Ishikawa (cell line): ENCODE results near the gene LIMCH1.

Experiments
- CEBPB ChIP-seq: IDR thresholded peaks from 2 replicates; pipeline ENCODE4 v1.6.1; 2012
- CREB1 ChIP-seq: IDR thresholded peaks from 2 replicates; pipeline ENCODE4 v1.6.1; 2012; ENCODE audit warnings: low read depth
- EGR1 ChIP-seq: IDR thresholded peaks from 2 replicates; pipeline ENCODE4 v1.6.1; 2012
- EP300 ChIP-seq: IDR thresholded peaks from 2 replicates; pipeline ENCODE4 v1.6.1; 2012; ENCODE audit warnings: borderline replicate concordance
- RAD21 ChIP-seq: IDR thresholded peaks from 2 replicates; pipeline ENCODE4 v1.6.1; 2012; ENCODE audit warnings: low read depth
- REST ChIP-seq: IDR thresholded peaks from 2 replicates; pipeline ENCODE4 v1.6.1; 2012; ENCODE audit warnings: low read depth, mild to moderate bottlenecking
- TCF12 ChIP-seq: IDR thresholded peaks from 2 replicates; pipeline ENCODE4 v1.6.1; 2012; ENCODE audit warnings: low read depth
- TEAD4 ChIP-seq: IDR thresholded peaks from 2 replicates; pipeline ENCODE4 v1.6.1; 2012
- YY1 ChIP-seq: IDR thresholded peaks from 2 replicates; pipeline ENCODE4 v1.6.1; 2012; ENCODE audit warnings: low read depth
- ZBTB7A ChIP-seq: IDR thresholded peaks from 2 replicates; pipeline ENCODE4 v1.6.1; 2012; ENCODE audit warnings: low read depth
- TF ChIP-seq, protein P1 (sequence below): IDR thresholded peaks from 2 replicates; pipeline ENCODE4 v1.6.1; 2012
- TF ChIP-seq, protein P2 (sequence below): IDR thresholded peaks from 2 replicates; pipeline ENCODE4 v1.6.1; 2012

DNA sequence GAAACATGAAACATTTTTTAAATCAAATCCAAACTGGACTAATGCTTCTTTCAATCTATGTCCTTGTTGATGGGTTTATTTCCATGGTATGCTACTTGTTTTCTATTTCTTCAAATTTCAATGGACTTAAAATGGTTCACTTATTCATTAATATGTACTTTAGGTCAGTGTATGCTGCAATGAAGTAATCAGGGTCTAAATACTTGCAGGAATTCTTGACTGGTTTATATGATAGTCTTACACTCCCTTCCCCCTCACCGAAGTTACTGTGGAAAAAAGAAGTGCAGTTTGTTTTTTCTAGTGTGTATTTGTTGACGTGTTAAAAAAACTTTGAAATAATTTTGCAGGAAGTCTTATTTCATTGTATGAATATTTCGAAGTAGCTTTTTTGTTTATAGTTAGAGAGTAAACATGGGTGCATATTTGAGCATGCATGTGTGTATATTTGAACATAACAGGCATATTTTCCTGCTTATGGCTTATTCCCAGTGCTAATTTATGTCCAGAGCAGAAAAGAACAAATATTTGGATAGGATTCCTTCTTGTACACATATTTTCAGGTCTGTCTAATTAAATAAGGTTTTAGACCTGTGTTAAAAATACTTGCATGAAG is 65.0 kb downstream of the LIMCH1 start:
- TF ChIP-seq, protein P1, sequence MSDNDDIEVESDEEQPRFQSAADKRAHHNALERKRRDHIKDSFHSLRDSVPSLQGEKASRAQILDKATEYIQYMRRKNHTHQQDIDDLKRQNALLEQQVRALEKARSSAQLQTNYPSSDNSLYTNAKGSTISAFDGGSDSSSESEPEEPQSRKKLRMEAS, result no peak
- TF ChIP-seq EGR1 (no peak), TCF12 (no peak), REST (no peak), EP300 (no peak), CEBPB (no peak), YY1 (no peak), CREB1 (no peak), RAD21 (no peak), ZBTB7A (no peak), TEAD4 (no peak)
- TF ChIP-seq, protein P2, sequence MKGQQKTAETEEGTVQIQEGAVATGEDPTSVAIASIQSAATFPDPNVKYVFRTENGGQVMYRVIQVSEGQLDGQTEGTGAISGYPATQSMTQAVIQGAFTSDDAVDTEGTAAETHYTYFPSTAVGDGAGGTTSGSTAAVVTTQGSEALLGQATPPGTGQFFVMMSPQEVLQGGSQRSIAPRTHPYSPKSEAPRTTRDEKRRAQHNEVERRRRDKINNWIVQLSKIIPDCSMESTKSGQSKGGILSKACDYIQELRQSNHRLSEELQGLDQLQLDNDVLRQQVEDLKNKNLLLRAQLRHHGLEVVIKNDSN, result no peak
